SH-SY5Y (cell line): ENCODE measurements around the gene DPYD.

Source experiments
- GATA2 ChIP-seq: IDR thresholded peaks from 2 replicates; pipeline ENCODE4 v1.6.1; 2011; ENCODE audit warnings: mild to moderate bottlenecking, low read depth, low read length
- GATA3 ChIP-seq: IDR thresholded peaks from 2 replicates; pipeline ENCODE4 v1.6.1; 2011; ENCODE audit warnings: low read depth, mild to moderate bottlenecking, low read length, moderate library complexity

DPYD gene

GRCh38 chr1:97630281-97630680, 290.6 kb downstream of the DPYD start:
- TF ChIP-seq GATA3 (no peak), GATA2 (no peak)

- TF ChIP-seq GATA2: no peak
- no peak for TF ChIP-seq GATA3
Measured at GRCh38 chr1:97623220-97623619, 297.6 kb downstream of the DPYD start.

GRCh38 chr1:97621955-97622354, 298.9 kb downstream of the DPYD start:
- no peak for TF ChIP-seq GATA2
- TF ChIP-seq GATA3: no peak

GRCh38 chr1:97619706-97620105, 301.1 kb downstream of the DPYD start:
- TF ChIP-seq GATA2 (no peak), GATA3 (no peak)

- TF ChIP-seq GATA3 (no peak), GATA2 (no peak)
Measured at GRCh38 chr1:97610748-97611147, 310.1 kb downstream of the DPYD start.

GRCh38 chr1:97610102-97610501, 310.7 kb downstream of the DPYD start:
- TF ChIP-seq GATA2 (no peak), GATA3 (no peak)

- TF ChIP-seq GATA3 (no peak), GATA2 (no peak)
Measured at GRCh38 chr1:97608272-97608671, 312.6 kb downstream of the DPYD start.

- TF ChIP-seq GATA2 (no peak), GATA3 (no peak)
Measured at GRCh38 chr1:97603776-97604175, 317.1 kb downstream of the DPYD start.

GRCh38 chr1:97603218-97603617, 317.6 kb downstream of the DPYD start:
- no peak for TF ChIP-seq GATA3
- TF ChIP-seq GATA2: no peak

GRCh38 chr1:97599447-97599846, 321.4 kb downstream of the DPYD start:
- TF ChIP-seq GATA2 (no peak), GATA3 (no peak)

GRCh38 chr1:97593192-97593591, 327.6 kb downstream of the DPYD start:
- TF ChIP-seq GATA3: no peak
- TF ChIP-seq GATA2: no peak

- no peak for TF ChIP-seq GATA2
- TF ChIP-seq GATA3: no peak
Measured at GRCh38 chr1:97588772-97589171, 332.1 kb downstream of the DPYD start.

GRCh38 chr1:97581614-97582051, 339.2 kb downstream of the DPYD start:
- TF ChIP-seq GATA3: no peak
- no peak for TF ChIP-seq GATA2

- TF ChIP-seq GATA3: no peak
- no peak for TF ChIP-seq GATA2
Measured at GRCh38 chr1:97577613-97578012, 343.2 kb downstream of the DPYD start.

- TF ChIP-seq GATA2 (no peak), GATA3 (no peak)
Measured at GRCh38 chr1:97573553-97573952, 347.3 kb downstream of the DPYD start.

GRCh38 chr1:97572561-97572960, 348.3 kb downstream of the DPYD start:
- TF ChIP-seq GATA2: no peak
- TF ChIP-seq GATA3: no peak; the same call in 1 of the 2 replicates
